ENCODE data around the gene GRK2.
A peak's percentile ranks its signal among the peaks of the same experiment; 100 is the strongest.

The GRK2 gene

GRCh38 chr11:67301313-67301921, 35.1 kb downstream of the GRK2 start:
- DNase-seq: no peak

- DNase-seq: no peak
Observed at GRCh38 chr11:67301951-67302516, 35.8 kb downstream of the GRK2 start.

- DNase-seq: no peak
Observed at GRCh38 chr11:67302571-67303131, 36.4 kb downstream of the GRK2 start.

GRCh38 chr11:67303132-67303834, 37.0 kb downstream of the GRK2 start, which contains the start of gene SSH3:
Gene SSH3 (plus strand): TSS chr11:67303530. CDS start chr11:67303626, 96 bp downstream.
- DNase-seq: peak; percentile 30

- no peak for DNase-seq
Observed at GRCh38 chr11:67303835-67304411, 37.6 kb downstream of the GRK2 start.

- DNase-seq: no peak
Observed at GRCh38 chr11:67304511-67305113, 38.3 kb downstream of the GRK2 start.

GRCh38 chr11:67306769-67307544, 40.7 kb downstream of the GRK2 start:
- no peak for DNase-seq

GRCh38 chr11:67307545-67308001, 41.3 kb downstream of the GRK2 start:
- DNase-seq: no peak

- no peak for DNase-seq
Observed at GRCh38 chr11:67308031-67308866, 42.0 kb downstream of the GRK2 start.

- no peak for DNase-seq
Observed at GRCh38 chr11:67309166-67309565, 42.9 kb downstream of the GRK2 start.

GRCh38 chr11:67309661-67310061, 43.4 kb downstream of the GRK2 start:
- DNase-seq: no peak

GRCh38 chr11:67310246-67311050, 44.2 kb downstream of the GRK2 start:
- DNase-seq: no peak

- DNase-seq: no peak
Observed at GRCh38 chr11:67311051-67311555, 44.8 kb downstream of the GRK2 start.

GRCh38 chr11:67311556-67312082, 45.3 kb downstream of the GRK2 start:
- DNase-seq: no peak

- DNase-seq: no peak
Observed at GRCh38 chr11:67312187-67313021, 46.1 kb downstream of the GRK2 start.

GRCh38 chr11:67313125-67313890, 47.0 kb downstream of the GRK2 start:
- DNase-seq: no peak

GRCh38 chr11:67314218-67314617, 47.9 kb downstream of the GRK2 start:
- no peak for DNase-seq

- no peak for DNase-seq
Observed at GRCh38 chr11:67315325-67315909, 49.1 kb downstream of the GRK2 start.
